Activated T-cell treated with anti-CD3 and anti-CD28 coated beads, Interleukin-2, amount 50 U/mL, for 24 hours (primary cell): Measurements from ENCODE around the gene ITGA1.

Source experiments
- DNase-seq: peaks from one replicate; pipeline ENCODE4 v3.0.0-alpha.2; 2020
- H3K27ac Mint-ChIP-seq: 2 replicates; pipeline ENCODE4 v1.8.0; 2020; ENCODE audit warnings: mild to moderate bottlenecking, mixed read lengths
- H3K27me3 Mint-ChIP-seq: 2 replicates; pipeline ENCODE4 v1.8.0; 2020; ENCODE audit warnings: mixed read lengths
- H3K36me3 Mint-ChIP-seq: 2 replicates; pipeline ENCODE4 v1.8.0; 2020; ENCODE audit warnings: low read depth, mixed read lengths
- H3K4me1 Mint-ChIP-seq: 2 replicates; pipeline ENCODE4 v1.8.0; 2020; ENCODE audit warnings: low read depth, mixed read lengths
- H3K4me3 Mint-ChIP-seq: 2 replicates; pipeline ENCODE4 v1.8.0; 2020; ENCODE audit warnings: mild to moderate bottlenecking, moderate library complexity, mixed read lengths
- H3K9me3 Mint-ChIP-seq: 2 replicates; pipeline ENCODE4 v1.8.0; 2020; ENCODE audit warnings: mixed read lengths

ITGA1 gene

DNA sequence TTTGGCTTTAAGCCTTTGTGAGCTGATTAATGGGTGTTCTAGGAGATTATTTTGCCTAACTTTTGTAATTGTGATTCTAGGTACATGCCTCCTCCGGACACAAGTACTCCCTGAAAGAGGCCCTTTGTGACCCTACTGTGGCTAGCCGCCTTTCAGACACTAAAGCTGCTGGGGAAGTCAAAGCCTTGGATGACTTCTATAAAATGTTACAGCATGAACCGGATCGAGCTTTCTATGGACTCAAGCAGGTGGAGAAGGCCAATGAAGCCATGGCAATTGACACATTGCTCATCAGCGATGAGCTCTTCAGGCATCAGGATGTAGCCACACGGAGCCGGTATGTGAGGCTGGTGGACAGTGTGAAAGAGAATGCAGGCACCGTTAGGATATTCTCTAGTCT, 13.6 kb downstream of the ITGA1 start:
- H3K4me1 Mint-ChIP-seq = peaks cover 64% of the 10 kb centered on the region
- H3K36me3 Mint-ChIP-seq = peaks cover 63% of the 10 kb centered on the region
- no peaks in the 10 kb centered on the region for H3K9me3 Mint-ChIP-seq
- H3K4me3 Mint-ChIP-seq = peak overlapping the region; percentile 90
- no peaks in the 10 kb centered on the region for H3K27me3 Mint-ChIP-seq
- DNase-seq = no peak
- H3K27ac Mint-ChIP-seq = peak overlapping the region; percentile 96

GRCh38 chr5:52802272-52802973, 14.7 kb downstream of the ITGA1 start:
- Mint-ChIP-seq H3K4me3 (peak overlapping the region; percentile 90), H3K4me1 (peaks cover 61% of the 10 kb centered on the region)

DNA sequence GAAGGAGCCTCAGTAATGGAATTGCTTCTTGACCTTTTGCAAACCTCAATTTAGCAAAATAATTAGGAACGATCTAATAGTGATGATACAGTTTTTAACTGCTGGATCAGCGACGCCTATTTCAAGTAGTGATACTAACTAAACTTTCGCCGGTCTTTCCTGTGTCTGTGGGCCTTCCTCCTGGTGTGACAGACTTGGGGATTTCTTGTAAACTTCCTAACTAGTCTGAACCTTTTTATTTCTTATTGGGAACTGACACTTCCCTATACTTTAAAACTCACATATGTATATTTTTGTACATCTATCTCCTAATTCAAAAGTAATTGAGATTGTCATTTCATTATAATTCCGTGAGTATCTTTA, 15.2 kb downstream of the ITGA1 start:
- Mint-ChIP-seq H3K27me3 (no peaks in the 10 kb centered on the region), H3K4me3 (peak overlapping the region; percentile 90), H3K36me3 (peaks cover 65% of the 10 kb centered on the region), H3K9me3 (no peaks in the 10 kb centered on the region), H3K27ac (no peak overlapping the region), H3K4me1 (peaks cover 59% of the 10 kb centered on the region)
- DNase-seq = no peak

More at GRCh38 chr5:52802272-52802973, 14.7 kb downstream of the ITGA1 start:
- Mint-ChIP-seq H3K36me3 (peaks cover 65% of the 10 kb centered on the region), H3K27ac (no peak overlapping the region), H3K9me3 (no peaks in the 10 kb centered on the region), H3K27me3 (no peaks in the 10 kb centered on the region)
- no peak for DNase-seq

GRCh38 chr5:52804387-52804791, 16.7 kb downstream of the ITGA1 start:
- Mint-ChIP-seq H3K27ac (no peak overlapping the region), H3K4me1 (peaks cover 47% of the 10 kb centered on the region), H3K36me3 (peaks cover 64% of the 10 kb centered on the region), H3K27me3 (no peaks in the 10 kb centered on the region), H3K9me3 (no peaks in the 10 kb centered on the region), H3K4me3 (peak overlapping the region; percentile 36)
- DNase-seq = no peak

DNA sequence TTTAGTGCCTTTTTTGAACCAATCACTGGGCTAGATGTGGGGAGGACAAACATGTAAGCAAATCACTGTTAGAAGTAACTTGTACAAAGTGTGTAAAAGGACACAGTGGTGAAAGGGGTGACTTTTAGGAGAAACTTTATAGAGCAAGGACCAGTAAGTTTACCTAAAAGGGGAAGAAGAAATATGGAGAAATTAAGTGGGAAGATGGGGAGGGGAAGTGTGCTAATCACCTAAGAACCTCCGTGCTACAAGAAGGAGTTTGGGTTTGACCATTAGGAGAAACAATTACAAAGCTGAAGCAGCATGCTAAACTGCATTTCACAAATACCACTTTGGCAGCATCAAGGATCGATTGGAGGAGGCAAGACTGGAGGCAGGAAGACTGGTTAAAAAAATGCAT, 17.3 kb downstream of the ITGA1 start:
- Mint-ChIP-seq H3K9me3 (no peaks in the 10 kb centered on the region), H3K27me3 (no peaks in the 10 kb centered on the region), H3K27ac (no peak overlapping the region), H3K4me3 (no peak overlapping the region), H3K36me3 (peaks cover 58% of the 10 kb centered on the region), H3K4me1 (peaks cover 49% of the 10 kb centered on the region)
- no peak for DNase-seq

- peaks cover 52% of the 10 kb centered on the region for H3K36me3 Mint-ChIP-seq
- no peaks in the 10 kb centered on the region for H3K27me3 Mint-ChIP-seq
- no peak for DNase-seq
- peaks cover 53% of the 10 kb centered on the region for H3K4me1 Mint-ChIP-seq
- no peak overlapping the region for H3K27ac Mint-ChIP-seq
- H3K4me3 Mint-ChIP-seq = no peak overlapping the region
- H3K9me3 Mint-ChIP-seq = no peaks in the 10 kb centered on the region
Observed at GRCh38 chr5:52805615-52806014, 17.9 kb downstream of the ITGA1 start.

DNA sequence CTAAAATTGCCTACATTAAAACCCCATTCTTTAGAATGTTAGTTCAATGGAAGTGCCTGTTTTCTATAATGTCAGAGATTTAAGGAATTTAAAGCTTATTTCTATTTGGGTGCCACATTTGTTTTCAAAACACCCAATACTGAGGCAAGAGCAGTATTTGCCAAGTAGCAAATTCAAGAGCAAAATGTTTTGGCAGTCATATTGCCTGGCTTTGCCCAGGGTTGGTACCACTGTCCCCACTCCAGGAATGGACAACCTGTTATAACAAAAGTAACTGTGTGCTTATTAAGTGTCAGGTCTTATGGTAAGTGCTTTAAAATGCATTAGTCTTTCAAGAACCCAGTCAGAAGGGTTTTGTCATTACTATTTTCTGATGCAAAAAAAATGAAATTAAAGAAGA, 19.3 kb downstream of the ITGA1 start:
- no peak for DNase-seq
- no peak overlapping the region for H3K27ac Mint-ChIP-seq
- peaks cover 38% of the 10 kb centered on the region for H3K36me3 Mint-ChIP-seq
- no peaks in the 10 kb centered on the region for H3K27me3 Mint-ChIP-seq
- H3K4me3 Mint-ChIP-seq = no peak overlapping the region
- H3K4me1 Mint-ChIP-seq = peaks cover 46% of the 10 kb centered on the region
- no peaks in the 10 kb centered on the region for H3K9me3 Mint-ChIP-seq

DNA sequence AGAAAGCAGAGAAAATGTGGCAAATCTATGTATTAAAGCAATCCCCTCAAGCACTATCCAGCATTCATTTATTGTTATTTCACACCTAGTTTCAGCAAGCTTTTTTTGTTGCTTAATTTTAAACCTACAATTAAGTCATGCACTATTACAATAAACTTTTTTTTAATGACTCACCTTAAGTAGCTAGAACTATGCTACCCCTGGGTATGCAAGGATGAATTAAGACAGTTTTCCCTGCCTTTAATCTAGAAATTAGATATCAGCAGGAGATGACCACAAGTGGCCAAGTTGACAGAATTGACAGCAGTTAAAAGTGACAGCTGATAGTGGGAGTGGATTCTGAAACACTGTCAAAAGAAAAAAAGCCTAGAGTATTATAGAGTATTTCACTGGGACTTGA, 20.0 kb downstream of the ITGA1 start:
- Mint-ChIP-seq H3K36me3 (peaks cover 32% of the 10 kb centered on the region), H3K4me1 (peaks cover 42% of the 10 kb centered on the region), H3K27ac (no peak overlapping the region), H3K27me3 (no peaks in the 10 kb centered on the region), H3K9me3 (no peaks in the 10 kb centered on the region), H3K4me3 (no peak overlapping the region)
- DNase-seq = no peak

DNA sequence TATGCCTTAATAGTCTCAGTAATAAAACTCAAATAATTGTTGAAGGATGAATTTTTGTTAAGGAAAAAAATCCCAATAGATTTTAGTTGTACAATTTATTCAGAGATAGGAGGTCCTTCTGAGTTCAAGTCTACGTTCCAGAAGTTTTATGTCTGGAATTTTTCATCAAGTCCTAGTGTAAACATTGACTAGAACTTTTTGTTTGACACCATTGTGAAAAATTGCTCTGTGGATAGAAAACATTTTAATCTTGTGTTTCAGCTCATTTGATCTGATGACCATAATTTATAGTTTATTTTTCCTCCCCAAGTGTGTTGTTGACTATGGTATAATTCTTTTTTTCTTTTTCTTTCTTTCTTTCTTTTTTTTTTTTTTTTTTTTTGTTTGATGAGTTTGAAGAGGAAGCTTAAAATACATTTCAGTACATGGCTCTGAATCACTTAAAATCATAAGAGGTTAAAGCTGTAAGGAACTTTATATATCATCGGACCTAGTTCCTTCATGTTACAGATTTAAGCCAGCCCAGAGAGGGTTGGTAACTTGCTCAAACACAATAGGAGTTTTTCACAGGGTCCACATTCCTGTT, 20.7 kb downstream of the ITGA1 start:
- Mint-ChIP-seq H3K27ac (peak overlapping the region; percentile 7), H3K4me1 (peaks cover 36% of the 10 kb centered on the region), H3K27me3 (no peaks in the 10 kb centered on the region), H3K4me3 (no peak overlapping the region), H3K9me3 (no peaks in the 10 kb centered on the region), H3K36me3 (peaks cover 26% of the 10 kb centered on the region)
- no peak for DNase-seq

- no peaks in the 10 kb centered on the region for H3K27me3 Mint-ChIP-seq
- no peak overlapping the region for H3K4me3 Mint-ChIP-seq
- DNase-seq = no peak
- peaks cover 15% of the 10 kb centered on the region for H3K36me3 Mint-ChIP-seq
- no peak overlapping the region for H3K27ac Mint-ChIP-seq
- H3K9me3 Mint-ChIP-seq = no peaks in the 10 kb centered on the region
- peaks cover 25% of the 10 kb centered on the region for H3K4me1 Mint-ChIP-seq
Observed at GRCh38 chr5:52809884-52810283, 22.2 kb downstream of the ITGA1 start.

DNA sequence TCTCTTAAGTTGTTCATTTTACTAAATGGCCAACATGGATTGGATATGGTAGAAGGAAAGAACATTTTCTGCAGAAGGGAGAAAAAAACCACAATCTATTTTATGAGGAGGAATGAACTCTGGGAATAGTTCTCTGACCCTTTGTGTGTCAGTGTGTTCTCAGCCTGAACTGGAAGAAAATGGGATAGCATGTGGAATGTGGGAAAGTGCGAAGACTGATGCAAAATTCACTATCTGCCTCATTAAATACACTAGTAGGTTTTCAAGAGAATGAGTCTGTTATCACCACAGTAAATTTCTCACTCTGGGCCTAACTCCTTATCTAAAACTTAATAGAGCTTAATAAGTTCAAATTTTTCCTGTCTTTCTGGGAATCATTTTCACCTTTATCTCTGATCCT, 22.7 kb downstream of the ITGA1 start:
- DNase-seq = no peak
- Mint-ChIP-seq H3K9me3 (no peaks in the 10 kb centered on the region), H3K4me1 (peaks cover 20% of the 10 kb centered on the region), H3K4me3 (no peak overlapping the region), H3K27ac (no peak overlapping the region), H3K27me3 (no peaks in the 10 kb centered on the region), H3K36me3 (peaks cover 10% of the 10 kb centered on the region)

DNA sequence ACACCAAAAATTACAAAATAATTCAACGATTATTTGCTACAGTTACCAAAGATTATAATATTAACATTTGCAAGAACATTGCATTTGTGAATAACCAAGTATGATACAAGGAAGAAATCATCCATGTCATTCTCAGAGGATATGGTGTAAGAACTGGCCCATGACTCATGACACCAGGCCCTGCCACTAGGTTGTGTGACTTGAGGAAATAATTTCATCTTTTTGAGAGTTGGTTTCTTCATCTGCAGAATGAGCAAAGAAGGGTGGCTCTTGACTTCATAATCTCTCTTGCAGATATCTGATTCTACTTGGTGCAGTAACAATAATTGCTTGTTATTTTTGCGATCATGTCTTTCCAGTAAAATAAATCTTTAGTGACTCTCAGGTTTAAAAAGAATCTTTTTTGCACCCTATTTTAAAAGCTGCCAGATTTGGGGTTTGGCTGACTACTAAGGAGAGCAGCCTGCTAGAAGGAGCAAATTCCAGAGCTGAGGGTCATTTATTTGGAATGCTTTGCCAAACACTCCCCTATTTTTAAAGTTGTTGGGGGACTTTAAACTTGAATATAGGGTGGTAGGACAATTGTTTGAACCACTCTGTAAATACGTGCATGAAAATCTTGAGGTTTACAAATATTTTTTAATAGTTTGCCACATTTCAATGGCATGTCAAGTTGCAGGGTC, 23.5 kb downstream of the ITGA1 start:
- H3K27me3 Mint-ChIP-seq = no peaks in the 10 kb centered on the region
- peaks cover 18% of the 10 kb centered on the region for H3K4me1 Mint-ChIP-seq
- no peak for DNase-seq
- H3K4me3 Mint-ChIP-seq = no peak overlapping the region
- H3K27ac Mint-ChIP-seq = no peak overlapping the region
- H3K36me3 Mint-ChIP-seq = peaks cover 2% of the 10 kb centered on the region
- no peaks in the 10 kb centered on the region for H3K9me3 Mint-ChIP-seq

- H3K4me1 Mint-ChIP-seq = peaks cover 13% of the 10 kb centered on the region
- no peaks in the 10 kb centered on the region for H3K27me3 Mint-ChIP-seq
- no peak overlapping the region for H3K4me3 Mint-ChIP-seq
- no peak overlapping the region for H3K27ac Mint-ChIP-seq
- H3K9me3 Mint-ChIP-seq = no peaks in the 10 kb centered on the region
- DNase-seq = no peak
- H3K36me3 Mint-ChIP-seq = no peaks in the 10 kb centered on the region
Observed at GRCh38 chr5:52814352-52815148, 26.8 kb downstream of the ITGA1 start.

GRCh38 chr5:52817818-52818217, 30.1 kb downstream of the ITGA1 start:
- H3K27me3 Mint-ChIP-seq = no peaks in the 10 kb centered on the region
- no peaks in the 10 kb centered on the region for H3K4me1 Mint-ChIP-seq
- DNase-seq = no peak
- H3K36me3 Mint-ChIP-seq = no peaks in the 10 kb centered on the region
- H3K4me3 Mint-ChIP-seq = no peak overlapping the region
- H3K27ac Mint-ChIP-seq = no peak overlapping the region
- no peaks in the 10 kb centered on the region for H3K9me3 Mint-ChIP-seq
